ENCODE results near the gene SPARCL1. TPM values are rescaled to one million over a fixed set of nuclear protein-coding genes. Genes with fewer than 3 reads are reported as not detected.

The SPARCL1 gene
- total RNA-seq, 2 experiments from 2014 or later, result not detected

Other genes with a start within 250 kb of the SPARCL1 start
- under 1 TPM; 0.22 to 0.27 TPM for gene HSD17B13, start 206.5 kb downstream of the SPARCL1 start, total RNA-seq
- 10 to 100 TPM; 38.8 to 42.4 TPM for gene HSD17B11, start 138.2 kb downstream of the SPARCL1 start, total RNA-seq
- 1 to 10 TPM; 4.9 to 6.4 TPM for gene NUDT9, start 106.8 kb downstream of the SPARCL1 start, total RNA-seq
- not detected for gene DSPP, start 79.2 kb upstream of the SPARCL1 start, total RNA-seq
- not detected for gene DMP1, start 120.9 kb upstream of the SPARCL1 start, total RNA-seq

All from CD8-positive, alpha-beta T cell (primary cell).